Heart left ventricle (tissue), 13 donors: ENCODE results near the gene TBRG1.

ENCODE experiments used
- POLR2A ChIP-seq, 2 donors: fragments of 450-650 bp; IDR thresholded peaks; one replicate each; pipeline ENCODE4 v1.6.1; 2017; ENCODE audit warnings: antibody characterized with exemption in 2 of 2, mild to moderate bottlenecking in 2 of 2, moderate library complexity in 2 of 2
- TF ChIP-seq, protein P1 (sequence below), 12 donors: fragments of 200-600 bp; sonication (generic) in 4 of 12; IDR thresholded peaks; one replicate each; pipeline versions ENCODE4 v1.5.0 to v1.8.0; 2018 to 2022; ENCODE audit warnings: antibody characterized with exemption in 12 of 12, mild to moderate bottlenecking in 5 of 12
- donor health status: ischemic (EF 13 %, LVEDD 7.1; RV severe dilation, severe dysfunction).
- donor health status: DM: no; HTN: yes; CAD: no.
- donor health status: DM: no; HTN: no; CAD: no.
- donor health status: ischemic (EF 25% LVEDD 6.9; RV normal size, moderate dysfunction).
- donor health status: ischemic (EF 25% LVEDD 5.7; RV mildly dilated, moderate dysfunction).
- donor health status: ischemic (EF 35%, LVEDD 5.7; RV mildly dilated, moderate dysfunction).
- donor health status: nonischemic (EF 11% LVEDD 7.7; RV severe dilation, severe dysfunction).
- donor health status: DM: yes; HTN: yes; CAD: no.
- donor health status: PGD.
- donor health status: ischemic (EF 29% LVEDD 5.4; RV normal size, mild dysfunction).
- donor health status: nonischemic (EF 23%, LVEDD 6.1; RV moderate dilation, normal function).

DNA sequence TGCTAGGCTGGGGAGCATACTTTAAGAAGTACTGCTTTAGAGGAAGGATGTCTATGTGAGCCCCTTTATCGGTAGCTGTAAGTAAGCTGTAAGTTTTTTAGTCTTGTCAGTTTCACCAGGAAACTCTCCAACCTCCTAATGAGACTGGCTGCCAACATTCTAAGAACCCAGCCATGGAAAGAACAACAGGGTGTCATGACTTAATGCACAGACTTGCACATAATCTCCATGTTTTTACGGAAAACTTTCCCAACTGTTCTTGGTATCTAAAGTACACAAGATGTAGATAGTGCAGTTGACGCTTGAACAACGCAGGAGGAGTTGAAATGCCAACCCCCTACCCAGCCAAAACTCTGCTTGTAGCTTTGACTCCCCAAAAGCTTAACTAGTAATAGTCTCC lies 43.9 kb upstream of the TBRG1 start:
- TF ChIP-seq, protein P1, sequence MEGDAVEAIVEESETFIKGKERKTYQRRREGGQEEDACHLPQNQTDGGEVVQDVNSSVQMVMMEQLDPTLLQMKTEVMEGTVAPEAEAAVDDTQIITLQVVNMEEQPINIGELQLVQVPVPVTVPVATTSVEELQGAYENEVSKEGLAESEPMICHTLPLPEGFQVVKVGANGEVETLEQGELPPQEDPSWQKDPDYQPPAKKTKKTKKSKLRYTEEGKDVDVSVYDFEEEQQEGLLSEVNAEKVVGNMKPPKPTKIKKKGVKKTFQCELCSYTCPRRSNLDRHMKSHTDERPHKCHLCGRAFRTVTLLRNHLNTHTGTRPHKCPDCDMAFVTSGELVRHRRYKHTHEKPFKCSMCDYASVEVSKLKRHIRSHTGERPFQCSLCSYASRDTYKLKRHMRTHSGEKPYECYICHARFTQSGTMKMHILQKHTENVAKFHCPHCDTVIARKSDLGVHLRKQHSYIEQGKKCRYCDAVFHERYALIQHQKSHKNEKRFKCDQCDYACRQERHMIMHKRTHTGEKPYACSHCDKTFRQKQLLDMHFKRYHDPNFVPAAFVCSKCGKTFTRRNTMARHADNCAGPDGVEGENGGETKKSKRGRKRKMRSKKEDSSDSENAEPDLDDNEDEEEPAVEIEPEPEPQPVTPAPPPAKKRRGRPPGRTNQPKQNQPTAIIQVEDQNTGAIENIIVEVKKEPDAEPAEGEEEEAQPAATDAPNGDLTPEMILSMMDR (IDR thresholded peaks at IDR 0.05), result no peak
- no peak for TF ChIP-seq POLR2A (IDR thresholded peaks at IDR 0.05)
